Heart left ventricle (tissue), 13 donors: ENCODE results near the gene KIAA1586.

Experiments
- POLR2A ChIP-seq, 2 donors: fragments of 450-650 bp; IDR thresholded peaks; one replicate each; pipeline ENCODE4 v1.6.1; 2017; ENCODE audit warnings: antibody characterized with exemption in 2 of 2, mild to moderate bottlenecking in 2 of 2, moderate library complexity in 2 of 2
- TF ChIP-seq, protein P1 (sequence below), 12 donors: fragments of 200-600 bp; sonication (generic) in 4 of 12; IDR thresholded peaks; one replicate each; pipeline versions ENCODE4 v1.5.0 to v1.8.0; 2018 to 2022; ENCODE audit warnings: antibody characterized with exemption in 12 of 12, mild to moderate bottlenecking in 5 of 12
- donor health status: ischemic (EF 13 %, LVEDD 7.1; RV severe dilation, severe dysfunction).
- donor health status: DM: no; HTN: yes; CAD: no.
- donor health status: DM: no; HTN: no; CAD: no.
- donor health status: ischemic (EF 25% LVEDD 6.9; RV normal size, moderate dysfunction).
- donor health status: ischemic (EF 25% LVEDD 5.7; RV mildly dilated, moderate dysfunction).
- donor health status: ischemic (EF 35%, LVEDD 5.7; RV mildly dilated, moderate dysfunction).
- donor health status: nonischemic (EF 11% LVEDD 7.7; RV severe dilation, severe dysfunction).
- donor health status: DM: yes; HTN: yes; CAD: no.
- donor health status: PGD.
- donor health status: ischemic (EF 29% LVEDD 5.4; RV normal size, mild dysfunction).
- donor health status: nonischemic (EF 23%, LVEDD 6.1; RV moderate dilation, normal function).

DNA sequence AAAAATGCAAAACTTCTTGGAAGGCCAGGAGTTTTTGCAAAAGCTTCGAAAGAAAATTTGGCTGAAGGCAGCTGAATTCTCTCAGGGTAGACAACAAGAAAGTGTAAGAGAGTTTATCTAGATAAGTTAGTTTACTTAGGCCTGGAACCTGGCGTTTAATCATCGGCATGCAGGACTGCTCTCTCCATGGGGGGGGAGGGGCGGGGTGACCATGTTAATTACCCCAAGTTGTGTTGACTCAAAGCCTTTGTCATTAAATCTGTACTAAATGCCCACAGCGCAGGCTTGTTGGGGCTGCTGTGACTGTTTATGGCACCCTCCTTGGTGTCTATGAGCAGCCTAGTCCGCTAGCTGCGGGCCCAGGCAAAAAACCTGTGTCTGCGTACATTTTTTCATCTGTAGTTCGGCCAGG, 23.4 kb downstream of the KIAA1586 start:
- no peak for TF ChIP-seq POLR2A (IDR thresholded peaks at IDR 0.05)
- TF ChIP-seq, protein P1, sequence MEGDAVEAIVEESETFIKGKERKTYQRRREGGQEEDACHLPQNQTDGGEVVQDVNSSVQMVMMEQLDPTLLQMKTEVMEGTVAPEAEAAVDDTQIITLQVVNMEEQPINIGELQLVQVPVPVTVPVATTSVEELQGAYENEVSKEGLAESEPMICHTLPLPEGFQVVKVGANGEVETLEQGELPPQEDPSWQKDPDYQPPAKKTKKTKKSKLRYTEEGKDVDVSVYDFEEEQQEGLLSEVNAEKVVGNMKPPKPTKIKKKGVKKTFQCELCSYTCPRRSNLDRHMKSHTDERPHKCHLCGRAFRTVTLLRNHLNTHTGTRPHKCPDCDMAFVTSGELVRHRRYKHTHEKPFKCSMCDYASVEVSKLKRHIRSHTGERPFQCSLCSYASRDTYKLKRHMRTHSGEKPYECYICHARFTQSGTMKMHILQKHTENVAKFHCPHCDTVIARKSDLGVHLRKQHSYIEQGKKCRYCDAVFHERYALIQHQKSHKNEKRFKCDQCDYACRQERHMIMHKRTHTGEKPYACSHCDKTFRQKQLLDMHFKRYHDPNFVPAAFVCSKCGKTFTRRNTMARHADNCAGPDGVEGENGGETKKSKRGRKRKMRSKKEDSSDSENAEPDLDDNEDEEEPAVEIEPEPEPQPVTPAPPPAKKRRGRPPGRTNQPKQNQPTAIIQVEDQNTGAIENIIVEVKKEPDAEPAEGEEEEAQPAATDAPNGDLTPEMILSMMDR (IDR thresholded peaks at IDR 0.05) = no peak
